Hepatocyte (in vitro differentiated cells): ENCODE results near the gene ARFIP1. TPM values are rescaled to one million over a fixed set of nuclear protein-coding genes. Genes with fewer than 3 reads are reported as not detected.
A peak's percentile ranks its signal among the peaks of the same experiment; 100 is the strongest.

ENCODE experiments used
- DNase-seq: peaks from one replicate; pipeline ENCODE4 v3.0.0-alpha.2; 2016; ENCODE audit warnings: low spot score
- H2AFZ ChIP-seq: fragments of 200-600 bp; sonication (generic); 2 replicates; pipeline ENCODE4 v1.6.0; 2016; ENCODE audit warnings: antibody characterized with exemption, mild to moderate bottlenecking
- H3K27ac ChIP-seq: fragments of 200-600 bp; sonication (generic); 2 replicates; pipeline ENCODE4 v1.5.1; 2016; ENCODE audit warnings: mild to moderate bottlenecking
- H3K27me3 ChIP-seq: fragments of 200-600 bp; sonication (generic); 2 replicates; pipeline ENCODE4 v1.6.1; 2016
- H3K36me3 ChIP-seq: fragments of 200-600 bp; sonication (generic); replicated peaks from 2 replicates; pipeline ENCODE4 v1.5.1; 2016; ENCODE audit warnings: low read depth; ENCODE audit not compliant: insufficient read depth
- H3K4me1 ChIP-seq: fragments of 200-600 bp; sonication (generic); 2 replicates; pipeline ENCODE4 v1.5.1; 2016; ENCODE audit warnings: mild to moderate bottlenecking, moderate library complexity; ENCODE audit not compliant: insufficient read depth
- H3K4me2 ChIP-seq: fragments of 200-600 bp; sonication (generic); 2 replicates; pipeline ENCODE4 v1.6.0; 2016
- H3K4me3 ChIP-seq: fragments of 200-600 bp; sonication (generic); 2 replicates; pipeline ENCODE4 v1.5.1; 2016; ENCODE audit warnings: mild to moderate bottlenecking
- H3K79me2 ChIP-seq: fragments of 200-600 bp; sonication (generic); 2 replicates; pipeline ENCODE4 v1.6.0; 2017; ENCODE audit warnings: mild to moderate bottlenecking
- H3K9me2 ChIP-seq: fragments of 200-600 bp; sonication (generic); replicated peaks from 2 replicates; pipeline ENCODE4 v1.6.0; 2017; ENCODE audit warnings: mild to moderate bottlenecking; ENCODE audit not compliant: insufficient read depth
- H3K9me3 ChIP-seq: fragments of 200-600 bp; sonication (generic); 2 replicates; pipeline ENCODE4 v1.5.1; 2016; ENCODE audit warnings: low read depth, mild to moderate bottlenecking
- H4K20me1 ChIP-seq: fragments of 200-600 bp; sonication (generic); 2 replicates; pipeline ENCODE4 v1.6.0; 2016; ENCODE audit warnings: mild to moderate bottlenecking; ENCODE audit not compliant: insufficient read depth, poor library complexity, severe bottlenecking
- CTCF ChIP-seq: fragments of 200-600 bp; sonication (generic); IDR thresholded peaks from 2 replicates; pipeline ENCODE4 v1.5.1; 2016; ENCODE audit warnings: antibody characterized with exemption, mild to moderate bottlenecking; ENCODE audit not compliant: poor library complexity
- EZH2 ChIP-seq: fragments of 200-600 bp; sonication (generic); IDR thresholded peaks from 2 replicates; pipeline ENCODE4 v1.6.1; 2016; ENCODE audit warnings: antibody characterized with exemption, mild to moderate bottlenecking, borderline replicate concordance
- EZH2phosphoT487 ChIP-seq: fragments of 200-600 bp; sonication (generic); IDR thresholded peaks from one replicate; pipeline ENCODE4 v1.6.1; 2018; ENCODE audit warnings: antibody characterized with exemption, mild to moderate bottlenecking, low read depth, moderate library complexity; ENCODE audit not compliant: unreplicated experiment, severe bottlenecking
- WGBS: methylation state at CpG from one replicate; pipeline ENCODE4 v1.1.6; 2016; ENCODE audit warnings: low lambda C conversion rate; ENCODE audit errors: missing lambda C conversion rate; 5-methylcytosine and 5-hydroxymethylcytosine counted together
- polyA plus RNA-seq: library from polyadenylated mRNA; unstranded; fragments of >200 nt; fragmentation: Nextera tagmentation; extraction: Ambion mirVana; gene quantifications from 2 replicates; pipeline ENCODE4 v1.2.1, GENCODE V29; 2016
- total RNA-seq: library from RNA; depleted of rRNA; stranded (reverse); fragments of >200 nt; gene quantifications from 2 replicates; pipeline ENCODE4 v1.2.3, GENCODE V29; 2014

The ARFIP1 gene
- total and polyA plus RNA-seq, 2 experiments from 2014 or later: 21.7 to 39.1 TPM

- DNase-seq: peak; percentile 89
- peak within 1 kb of the TSS; percentile 96 for H3K4me3 ChIP-seq
- no peaks in the 10 kb centered on the region for H3K36me3 ChIP-seq
- no peaks in the 10 kb centered on the region for H4K20me1 ChIP-seq
- no peaks in the 10 kb centered on the region for H3K79me2 ChIP-seq
- no peaks in the 10 kb centered on the region for H3K9me3 ChIP-seq
- H3K27ac ChIP-seq: peak within 1 kb of the TSS; percentile 96
- no peak for TF ChIP-seq EZH2
- TF ChIP-seq EZH2phosphoT487: no peak
- no peak for TF ChIP-seq CTCF
- peak within 1 kb of the TSS; percentile 100 for H3K4me2 ChIP-seq
- H3K9me2 ChIP-seq: no peaks in the 10 kb centered on the region
- H3K4me1 ChIP-seq: no peaks in the 10 kb centered on the region
- WGBS: 2% methylated on average over 37 of the region's 75 CpGs
- peaks cover 9% of the 10 kb centered on the region for H3K27me3 ChIP-seq
- H2AFZ ChIP-seq: peak within 1 kb of the TSS; percentile 68
Measured at GRCh38 chr4:152935631-152936445, 156.1 kb downstream of the ARFIP1 start, which contains the start of gene FHDC1. TSS of gene FHDC1 (plus strand) at chr4:152936323. CDS start at chr4:152943058, 6,735 bp downstream.

- no peaks in the 10 kb centered on the region for H3K79me2 ChIP-seq
- peak overlapping the region; percentile 87 for H3K27ac ChIP-seq
- H3K4me3 ChIP-seq: peak overlapping the region; percentile 96
- no peaks in the 10 kb centered on the region for H3K9me2 ChIP-seq
- no peaks in the 10 kb centered on the region for H3K4me1 ChIP-seq
- H2AFZ ChIP-seq: peak overlapping the region; percentile 68
- no peaks in the 10 kb centered on the region for H4K20me1 ChIP-seq
- peak overlapping the region; percentile 100 for H3K4me2 ChIP-seq
- peak; percentile 53 for DNase-seq
- peaks cover 9% of the 10 kb centered on the region for H3K27me3 ChIP-seq
- under 1% methylated on average over 83 of the region's 93 CpGs for WGBS
- H3K36me3 ChIP-seq: no peaks in the 10 kb centered on the region
- TF ChIP-seq EZH2 (peak; percentile 8), EZH2phosphoT487 (no peak)
- no peaks in the 10 kb centered on the region for H3K9me3 ChIP-seq
Measured at GRCh38 chr4:152936446-152937335, 156.9 kb downstream of the ARFIP1 start.

- WGBS: 1% methylated on average over 51 of the region's 91 CpGs
- no peaks in the 10 kb centered on the region for H3K9me3 ChIP-seq
- no peaks in the 10 kb centered on the region for H4K20me1 ChIP-seq
- peak; percentile 77 for DNase-seq
- no peaks in the 10 kb centered on the region for H3K79me2 ChIP-seq
- H3K27ac ChIP-seq: peak overlapping the region; percentile 87
- H3K36me3 ChIP-seq: no peaks in the 10 kb centered on the region
- no peaks in the 10 kb centered on the region for H3K4me1 ChIP-seq
- peak overlapping the region; percentile 100 for H3K4me2 ChIP-seq
- no peak for TF ChIP-seq EZH2phosphoT487
- no peak for TF ChIP-seq EZH2
- no peak for TF ChIP-seq CTCF
- H3K4me3 ChIP-seq: peak overlapping the region; percentile 96
- peak overlapping the region; percentile 76 for H2AFZ ChIP-seq
- H3K9me2 ChIP-seq: no peaks in the 10 kb centered on the region
- peaks cover 9% of the 10 kb centered on the region for H3K27me3 ChIP-seq
Measured at GRCh38 chr4:152937336-152938236, 157.8 kb downstream of the ARFIP1 start.
